Right cardiac atrium (tissue), 5 donors: ENCODE data around the gene CAPZB. TPM values are rescaled to one million over a fixed set of nuclear protein-coding genes. Genes with fewer than 3 reads are reported as not detected.

Experiments used
- ATAC-seq, 2 donors: fragments of 200-7000 bp; cut with Tn5 transposase; one replicate each; pipeline versions ENCODE4 v1.8.0 to v1.9.1; 2020; ENCODE audit warnings: moderate library complexity in 2 of 2, mild to moderate bottlenecking in 1 of 2
- DNase-seq, 3 donors: peaks; one replicate each; pipeline ENCODE4 v3.0.0-alpha.2; 2020
- H3K27ac ChIP-seq: one replicate; pipeline ENCODE4 v1.5.1; 2013; ENCODE audit warnings: mild to moderate bottlenecking, low read length, control low read depth, moderate library complexity
- H3K27me3 ChIP-seq: one replicate; pipeline ENCODE4 v1.6.1; 2013; ENCODE audit not compliant: control insufficient read depth, insufficient read depth
- H3K4me1 ChIP-seq: one replicate; pipeline ENCODE4 v1.6.1; 2013; ENCODE audit warnings: low read length; ENCODE audit not compliant: control insufficient read depth, insufficient read depth
- H3K4me3 ChIP-seq: one replicate; pipeline ENCODE4 v1.5.1; 2013; ENCODE audit warnings: low read length, control low read depth
- H3K9me3 ChIP-seq: one replicate; pipeline ENCODE4 v1.6.1; 2013; ENCODE audit warnings: low read length; ENCODE audit not compliant: control insufficient read depth
- WGBS: extraction: QIAGEN DNeasy Blood & Tissue Kit; methylation state at CpG from one replicate; pipeline ENCODE4 v1.1.7; 2013; 5-methylcytosine and 5-hydroxymethylcytosine counted together
- intact Hi-C, 4 donors: fragments of 100-400 bp; cut with DNase I; formaldehyde crosslinking; loops; one replicate each; pipeline versions ENCODE4 v1.11.0 to v1.14.0; 2022 to 2023
- polyA plus RNA-seq: library from polyadenylated mRNA; stranded (reverse); fragments of 200-250 nt; gene quantifications from one replicate; pipeline ENCODE4 v1.2.3, GENCODE V29; 2013
- total RNA-seq, 4 donors: library from RNA; stranded (reverse); fragmentation: NEBNext Ultra II Directional; extraction: Animal tissue kit (Norgen Biotek cat#: 25700); gene quantifications; one replicate each; pipeline ENCODE4 v1.2.1, GENCODE V29; 2021
- donor health status: healthy with polysubstance abuse.
- donor health status: DM: no; HTN: yes; CAD: no.
- donor health status: DM: no; HTN: no; CAD: no.
- donor health status: DM: no; HTN: yes; CAD: no; lungs with severe emphysema.
- donor health status: DM: yes; HTN: yes; CAD: no.

CAPZB gene
- total and polyA plus RNA-seq, 5 donors = 226 to 255 (median 228) TPM

GRCh38 chr1:19412654-19413053, 72.7 kb downstream of the CAPZB start:
- Histone ChIP-seq H3K27me3 (no peaks in the 10 kb centered on the region), H3K4me3 (no peak overlapping the region), H3K4me1 (peaks cover 13% of the 10 kb centered on the region), H3K9me3 (no peaks in the 10 kb centered on the region), H3K27ac (no peak overlapping the region)
- ATAC-seq = no peak
- no peak for DNase-seq
- WGBS = 87% methylated on average over 8 of the region's 8 CpGs
- intact Hi-C loops = no loop called here

- Histone ChIP-seq H3K27ac (no peak overlapping the region), H3K4me3 (no peak overlapping the region), H3K9me3 (no peaks in the 10 kb centered on the region), H3K27me3 (no peaks in the 10 kb centered on the region), H3K4me1 (peaks cover 16% of the 10 kb centered on the region)
- no peak for ATAC-seq
- intact Hi-C loops = no loop called here
- DNase-seq = no peak
- WGBS = 75% methylated on average over 8 of the region's 8 CpGs
Measured at GRCh38 chr1:19411612-19412011, 73.7 kb downstream of the CAPZB start.

- Histone ChIP-seq H3K27me3 (no peaks in the 10 kb centered on the region), H3K27ac (no peak overlapping the region)
Measured at GRCh38 chr1:19410393-19410792, 74.9 kb downstream of the CAPZB start.

GRCh38 chr1:19409477-19410341, 75.6 kb downstream of the CAPZB start:
- ATAC-seq (no peak), DNase-seq (no peak)
- intact Hi-C loops = no loop called here
- H3K9me3 ChIP-seq = no peaks in the 10 kb centered on the region
- H3K27ac ChIP-seq = no peak overlapping the region
- H3K27me3 ChIP-seq = no peaks in the 10 kb centered on the region
- H3K4me1 ChIP-seq = peaks cover 23% of the 10 kb centered on the region
- WGBS = 95% methylated on average over 7 of the region's 7 CpGs
- no peak overlapping the region for H3K4me3 ChIP-seq

More at GRCh38 chr1:19410393-19410792, 74.9 kb downstream of the CAPZB start:
- DNase-seq (no peak), ATAC-seq (no peak)
- Histone ChIP-seq H3K4me1 (peaks cover 22% of the 10 kb centered on the region), H3K9me3 (no peaks in the 10 kb centered on the region), H3K4me3 (no peak overlapping the region)
- intact Hi-C loops = no loop called here
- WGBS = 85% methylated on average over 5 of the region's 5 CpGs

- DNase-seq (no peak), ATAC-seq (no peak)
- no peak overlapping the region for H3K27ac ChIP-seq
- no peaks in the 10 kb centered on the region for H3K27me3 ChIP-seq
- peaks cover 25% of the 10 kb centered on the region for H3K4me1 ChIP-seq
- WGBS = 59% methylated on average over 8 of the region's 8 CpGs
- intact Hi-C loops = no loop called here
- H3K9me3 ChIP-seq = no peaks in the 10 kb centered on the region
- H3K4me3 ChIP-seq = no peak overlapping the region
Measured at GRCh38 chr1:19407494-19408096, 77.7 kb downstream of the CAPZB start.

- Histone ChIP-seq H3K9me3 (no peaks in the 10 kb centered on the region), H3K4me3 (no peak overlapping the region), H3K4me1 (peaks cover 32% of the 10 kb centered on the region), H3K27me3 (no peaks in the 10 kb centered on the region), H3K27ac (no peak overlapping the region)
- 94% methylated on average over 5 of the region's 5 CpGs for WGBS
- ATAC-seq (no peak), DNase-seq (no peak)
- intact Hi-C loops = no loop called here
Measured at GRCh38 chr1:19406680-19407079, 78.7 kb downstream of the CAPZB start.

- Histone ChIP-seq H3K9me3 (no peaks in the 10 kb centered on the region), H3K27ac (no peak overlapping the region), H3K4me1 (peaks cover 36% of the 10 kb centered on the region), H3K4me3 (no peak overlapping the region), H3K27me3 (no peaks in the 10 kb centered on the region)
- no peak for ATAC-seq
- intact Hi-C loops = no loop called here
- 60% methylated on average over 22 of the region's 22 CpGs for WGBS
- peak in 1 of 3 donors; percentile 41 for DNase-seq
Measured at GRCh38 chr1:19405761-19406487, 79.4 kb downstream of the CAPZB start.

- Histone ChIP-seq H3K27me3 (no peaks in the 10 kb centered on the region), H3K4me1 (peaks cover 38% of the 10 kb centered on the region), H3K9me3 (no peaks in the 10 kb centered on the region), H3K27ac (peak overlapping the region; percentile 36), H3K4me3 (no peak overlapping the region)
- intact Hi-C loops = no loop called here
- 54% methylated on average over 10 of the region's 10 CpGs for WGBS
- DNase-seq (peak in 1 of 3 donors; percentile 21), ATAC-seq (peak; percentile 20 to 31)
Measured at GRCh38 chr1:19405195-19405760, 80.1 kb downstream of the CAPZB start.

GRCh38 chr1:19404748-19405147, 80.6 kb downstream of the CAPZB start:
- 94% methylated on average over 5 of the region's 5 CpGs for WGBS
- Histone ChIP-seq H3K9me3 (no peaks in the 10 kb centered on the region), H3K4me1 (peaks cover 41% of the 10 kb centered on the region), H3K27me3 (no peaks in the 10 kb centered on the region), H3K4me3 (no peak overlapping the region), H3K27ac (peak overlapping the region; percentile 36)
- DNase-seq (peak in 1 of 3 donors; percentile 15), ATAC-seq (no peak)
- intact Hi-C loops = loop anchor here in 1 of 4 donors (5.0 kb wide), 1 partner anchor 33 kb away; no protein-coding TSS in a partner anchor

GRCh38 chr1:19403256-19403655, 82.1 kb downstream of the CAPZB start:
- Histone ChIP-seq H3K4me1 (peaks cover 44% of the 10 kb centered on the region), H3K9me3 (no peaks in the 10 kb centered on the region), H3K4me3 (no peak overlapping the region), H3K27me3 (no peaks in the 10 kb centered on the region), H3K27ac (no peak overlapping the region)
- ATAC-seq (no peak), DNase-seq (peak in 1 of 3 donors; percentile 5)
- intact Hi-C loops = loop anchor here in 1 of 4 donors (5.0 kb wide), 1 partner anchor 34 kb away; no protein-coding TSS in a partner anchor
- 66% methylated on average over 5 of the region's 5 CpGs for WGBS
